C4-2B (cell line): ENCODE results near the gene EGFL8.

Source experiments
- ZFX ChIP-seq: fragments of 450-650 bp; IDR thresholded peaks from 2 replicates; pipeline ENCODE4 v1.6.1; 2017
- TF ChIP-seq, protein P1 (sequence below): fragments of 450-650 bp; conservative IDR thresholded peaks from 2 replicates; pipeline ENCODE4 v1.5.1; 2017; ENCODE audit warnings: mild to moderate bottlenecking

DNA sequence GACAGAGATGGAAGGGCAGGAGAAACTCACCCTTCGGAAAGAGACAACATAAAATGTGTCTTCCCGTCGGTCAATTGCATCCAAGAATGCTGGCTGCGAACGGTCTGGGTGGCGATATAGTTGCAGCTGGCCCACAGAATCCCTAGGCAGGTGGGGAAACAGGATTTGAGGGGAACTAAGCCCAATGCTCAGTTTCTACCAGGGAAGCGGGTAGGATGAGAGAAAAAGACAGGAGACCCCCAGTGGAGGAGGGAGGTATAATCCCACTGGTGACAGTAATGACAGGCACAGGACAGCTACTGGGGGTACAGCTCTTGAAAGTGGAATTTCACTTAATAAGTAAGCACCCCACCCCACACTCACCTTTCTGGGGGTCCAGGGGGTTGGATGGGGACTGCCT, 47.7 kb upstream of the EGFL8 start:
- TF ChIP-seq, protein P1, sequence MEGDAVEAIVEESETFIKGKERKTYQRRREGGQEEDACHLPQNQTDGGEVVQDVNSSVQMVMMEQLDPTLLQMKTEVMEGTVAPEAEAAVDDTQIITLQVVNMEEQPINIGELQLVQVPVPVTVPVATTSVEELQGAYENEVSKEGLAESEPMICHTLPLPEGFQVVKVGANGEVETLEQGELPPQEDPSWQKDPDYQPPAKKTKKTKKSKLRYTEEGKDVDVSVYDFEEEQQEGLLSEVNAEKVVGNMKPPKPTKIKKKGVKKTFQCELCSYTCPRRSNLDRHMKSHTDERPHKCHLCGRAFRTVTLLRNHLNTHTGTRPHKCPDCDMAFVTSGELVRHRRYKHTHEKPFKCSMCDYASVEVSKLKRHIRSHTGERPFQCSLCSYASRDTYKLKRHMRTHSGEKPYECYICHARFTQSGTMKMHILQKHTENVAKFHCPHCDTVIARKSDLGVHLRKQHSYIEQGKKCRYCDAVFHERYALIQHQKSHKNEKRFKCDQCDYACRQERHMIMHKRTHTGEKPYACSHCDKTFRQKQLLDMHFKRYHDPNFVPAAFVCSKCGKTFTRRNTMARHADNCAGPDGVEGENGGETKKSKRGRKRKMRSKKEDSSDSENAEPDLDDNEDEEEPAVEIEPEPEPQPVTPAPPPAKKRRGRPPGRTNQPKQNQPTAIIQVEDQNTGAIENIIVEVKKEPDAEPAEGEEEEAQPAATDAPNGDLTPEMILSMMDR, result no peak; the same call in 1 of the 2 replicates
- TF ChIP-seq ZFX, result no peak
